Endothelial cell of umbilical vein (primary cell): ENCODE measurements around the gene BSND. TPM values are rescaled to one million over a fixed set of nuclear protein-coding genes. Genes with fewer than 3 reads are reported as not detected.

Experiments
- BruUV-seq: library from RNA; stranded (reverse); fragments of 400-500 nt; replicated peaks from 2 replicates; lab custom pipeline; 2021; lab: Mats Ljungman, UMichigan
- CTCF ChIA-PET: fragments of 300-600, 350-600 bp; sonication (Branson Sonifier 250); formaldehyde crosslinking; loops from one replicate; lab custom pipeline; 2021; ENCODE audit warnings: antibody characterized with exemption, inconsistent platforms; lab: Charles Lee
- POLR2A ChIA-PET: fragments of 300-600, 350-600 bp; sonication (Branson Sonifier 250); formaldehyde crosslinking; loops from one replicate; lab custom pipeline; 2021; ENCODE audit warnings: antibody characterized with exemption, inconsistent platforms; lab: Charles Lee
- DNase-seq: peaks from one replicate; pipeline ENCODE4 v3.0.0-alpha.2; 2011; ENCODE audit warnings: low read depth, low spot score
- FAIRE-seq: peaks from 2 replicates; lab custom pipeline; 2011; peaks lifted over from hg19 to GRCh38; lab: Jason Lieb, UNC
- H2AFZ ChIP-seq: 2 replicates; pipeline ENCODE4 v1.6.0; 2012; ENCODE audit warnings: low read depth, low read length, control low read depth, inconsistent platforms
- H3K27ac ChIP-seq: 2 replicates; pipeline ENCODE4 v1.5.1; 2011; ENCODE audit warnings: low read depth, mild to moderate bottlenecking, control low read depth, low read length, moderate library complexity; ENCODE audit not compliant: insufficient read depth
- H3K27me3 ChIP-seq, 2 experiments: 2 replicates each; pipeline versions ENCODE4 v1.6.0 to v1.6.1; 2011; ENCODE audit warnings: low read length in 2 of 2, mixed read lengths in 1 of 2; ENCODE audit not compliant: control insufficient read depth in 2 of 2, insufficient read depth in 2 of 2
- H3K36me3 ChIP-seq, 2 experiments: 2 replicates in 1 of 2; 3 replicates in 1 of 2; pipeline ENCODE4 v1.5.1; 2011; ENCODE audit warnings: low read length in 2 of 2, mild to moderate bottlenecking in 1 of 2, moderate library complexity in 1 of 2; ENCODE audit not compliant: control insufficient read depth in 2 of 2, insufficient read depth in 2 of 2; ENCODE audit errors: extremely low read depth in 1 of 2
- H3K4me1 ChIP-seq: 3 replicates; pipeline ENCODE4 v1.5.1; 2011; ENCODE audit warnings: mild to moderate bottlenecking, low read length; ENCODE audit not compliant: control insufficient read depth, insufficient read depth; ENCODE audit errors: extremely low read depth
- H3K4me2 ChIP-seq: 2 replicates; pipeline ENCODE4 v1.6.1; 2011; ENCODE audit warnings: low read length, control low read depth, mixed read lengths; ENCODE audit not compliant: insufficient read depth
- H3K4me3 ChIP-seq, 3 experiments: fragments of 200-600 bp in 1 of 3; sonication (generic), shearing (Covaris generic) in 1 of 3; replicated peaks in 1 of 3; 2 replicates each; pipeline ENCODE4 v1.5.1; 2011 to 2016; ENCODE audit warnings: control low read depth in 3 of 3, low read length in 3 of 3, mild to moderate bottlenecking in 2 of 3, inconsistent platforms in 1 of 3, low read depth in 1 of 3, moderate library complexity in 1 of 3; ENCODE audit not compliant: insufficient read depth in 1 of 3
- H3K79me2 ChIP-seq: 2 replicates; pipeline ENCODE4 v1.6.0; 2012; ENCODE audit warnings: low read length, inconsistent platforms; ENCODE audit not compliant: control insufficient read depth, insufficient read depth
- H3K9ac ChIP-seq: replicated peaks from 2 replicates; pipeline ENCODE3; 2011; ENCODE audit warnings: low read length, control low read depth; ENCODE audit not compliant: insufficient read depth; ENCODE audit errors: extremely low read depth
- H3K9me1 ChIP-seq: replicated peaks from 3 replicates; pipeline ENCODE4 v1.6.0; 2011; ENCODE audit warnings: mild to moderate bottlenecking, low read length; ENCODE audit not compliant: control insufficient read depth, insufficient read depth; ENCODE audit errors: extremely low read depth
- H3K9me3 ChIP-seq: replicated peaks from 2 replicates; pipeline ENCODE4 v1.5.1; 2012; ENCODE audit warnings: low read length, inconsistent platforms; ENCODE audit not compliant: control insufficient read depth, insufficient read depth
- H4K20me1 ChIP-seq: replicated peaks from 2 replicates; pipeline ENCODE3; 2011; ENCODE audit warnings: mild to moderate bottlenecking, low read length; ENCODE audit not compliant: control insufficient read depth, insufficient read depth; ENCODE audit errors: extremely low read depth
- EZH2 ChIP-seq: IDR thresholded peaks from 2 replicates; pipeline ENCODE4 v1.6.1; 2012; ENCODE audit warnings: borderline replicate concordance, low read depth, mild to moderate bottlenecking, moderate library complexity, low read length, inconsistent platforms; ENCODE audit not compliant: severe bottlenecking
- FOS ChIP-seq: IDR thresholded peaks from 2 replicates; pipeline ENCODE4 v1.6.1; 2011; ENCODE audit warnings: mild to moderate bottlenecking, low read length, moderate library complexity, borderline replicate concordance; ENCODE audit not compliant: insufficient read depth
- GATA2 ChIP-seq: IDR thresholded peaks from 2 replicates; pipeline ENCODE4 v1.7.0; 2011; ENCODE audit warnings: low read depth, mild to moderate bottlenecking, moderate library complexity, mixed read lengths, low read length; ENCODE audit not compliant: insufficient read length, insufficient read depth
- JUN ChIP-seq: IDR thresholded peaks from 2 replicates; pipeline ENCODE4 v1.6.1; 2011; ENCODE audit warnings: borderline replicate concordance, low read depth; ENCODE audit not compliant: insufficient read length, insufficient read depth
- MAX ChIP-seq: IDR thresholded peaks from 2 replicates; pipeline ENCODE4 v1.6.1; 2011; ENCODE audit not compliant: insufficient read depth, insufficient read length
- MYC ChIP-seq: IDR thresholded peaks from one replicate; pipeline ENCODE4 v1.6.1; 2011; ENCODE audit warnings: mild to moderate bottlenecking, low read depth, low read length
- POLR2A ChIP-seq: IDR thresholded peaks from 2 replicates; pipeline ENCODE4 v1.6.1; 2012; ENCODE audit warnings: low read depth, mild to moderate bottlenecking, control low read depth, low read length
- POLR2AphosphoS5 ChIP-seq: IDR thresholded peaks from 2 replicates; pipeline ENCODE4 v1.6.1; 2012; ENCODE audit warnings: low read depth, mild to moderate bottlenecking, control low read depth, low read length, moderate library complexity; ENCODE audit not compliant: insufficient read depth
- dilution Hi-C: fragments of 300-500 bp; cut with MboI; formaldehyde crosslinking; loops from one replicate; pipeline ENCODE4 v1.15.0; 2019; ENCODE audit warnings: low sequenced_read_pairs; ENCODE audit not compliant: extremely low pct_ligation_motif_present
- intact Hi-C: fragments of 100-400 bp; cut with micrococcal nuclease; formaldehyde crosslinking; loops from one replicate; pipeline ENCODE4 v1.10.0; 2022
- polyA plus RNA-seq, 4 experiments: library from polyadenylated mRNA; depleted of rRNA in 3 of 4; stranded (reverse) in 3 of 4; unstranded in 1 of 4; fragments of >200 nt; gene quantifications; 2 replicates each; pipeline versions ENCODE4 v1.2.1 to v1.2.3, GENCODE V29; 2011 to 2012; ENCODE audit warnings: missing spikeins in 1 of 4
- total RNA-seq: library from RNA; stranded (reverse); gene quantifications from 2 replicates; pipeline ENCODE4 v1.2.3, GENCODE V29; 2021
- TF ChIP-seq, protein P1 (sequence below), 2 donors: IDR thresholded peaks; 1 replicate in 1 of 2; 2 replicates in 1 of 2; pipeline ENCODE4 v1.5.1; 2011; ENCODE audit warnings: low read length in 2 of 2, mild to moderate bottlenecking in 2 of 2, moderate library complexity in 2 of 2, control low read depth in 1 of 2, inconsistent platforms in 1 of 2, low read depth in 1 of 2; ENCODE audit not compliant: insufficient read depth in 1 of 2; ENCODE audit errors: extremely low read depth in 1 of 2

The BSND gene
- total and polyA plus RNA-seq, 2 donors (not counting 3 experiments of a cell fraction or from before 2014, with no cell fraction given), result not detected

DNA sequence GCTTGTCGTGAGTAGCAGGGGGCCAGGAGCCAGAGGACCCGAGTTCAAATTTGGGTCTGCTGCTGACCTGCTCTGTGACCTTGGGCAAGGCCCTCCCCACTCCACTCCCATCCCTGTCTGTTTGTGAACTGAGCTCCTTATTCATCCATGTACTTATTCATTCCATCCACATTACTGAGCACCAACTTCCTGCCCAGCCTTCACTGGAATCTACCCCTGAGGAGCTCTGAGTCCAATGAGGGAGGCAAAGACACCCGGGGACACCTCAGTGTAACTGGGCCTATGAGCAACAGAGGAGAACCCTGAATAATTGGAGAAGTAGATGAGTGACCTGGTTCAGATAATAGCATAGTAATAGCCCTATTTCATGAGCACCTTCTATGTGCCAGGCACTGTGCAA lies 8.9 kb downstream of the BSND start:
- no peak for TF ChIP-seq GATA2
- Histone ChIP-seq H3K36me3 (no peaks in the 10 kb centered on the region), H3K4me1 (no peaks in the 10 kb centered on the region), H3K4me2 (no peak overlapping the region), H2AFZ (no peak overlapping the region), H3K9ac (no peak overlapping the region), H3K9me3 (no peaks in the 10 kb centered on the region), H4K20me1 (no peaks in the 10 kb centered on the region), H3K27me3 (no peaks in the 10 kb centered on the region), H3K4me3 (no peak overlapping the region), H3K27ac (no peak overlapping the region), H3K79me2 (no peaks in the 10 kb centered on the region), H3K9me1 (no peaks in the 10 kb centered on the region)
- intact Hi-C loops (no loop called here), dilution Hi-C loops (loop anchor here (10.0 kb wide), 1 partner anchor 73 kb away; no protein-coding TSS in a partner anchor)
- no TSS peak for BruUV-seq
- POLR2A ChIA-PET, result no interaction called here
- CTCF ChIA-PET, result interaction anchor here (1.2 to 3.1 kb wide), 5 partner anchors 9 to 62 kb away, joined by 5 to 18 read pairs (median 9); no protein-coding TSS in a partner anchor
- FAIRE-seq (no peak), DNase-seq (no peak)

DNA sequence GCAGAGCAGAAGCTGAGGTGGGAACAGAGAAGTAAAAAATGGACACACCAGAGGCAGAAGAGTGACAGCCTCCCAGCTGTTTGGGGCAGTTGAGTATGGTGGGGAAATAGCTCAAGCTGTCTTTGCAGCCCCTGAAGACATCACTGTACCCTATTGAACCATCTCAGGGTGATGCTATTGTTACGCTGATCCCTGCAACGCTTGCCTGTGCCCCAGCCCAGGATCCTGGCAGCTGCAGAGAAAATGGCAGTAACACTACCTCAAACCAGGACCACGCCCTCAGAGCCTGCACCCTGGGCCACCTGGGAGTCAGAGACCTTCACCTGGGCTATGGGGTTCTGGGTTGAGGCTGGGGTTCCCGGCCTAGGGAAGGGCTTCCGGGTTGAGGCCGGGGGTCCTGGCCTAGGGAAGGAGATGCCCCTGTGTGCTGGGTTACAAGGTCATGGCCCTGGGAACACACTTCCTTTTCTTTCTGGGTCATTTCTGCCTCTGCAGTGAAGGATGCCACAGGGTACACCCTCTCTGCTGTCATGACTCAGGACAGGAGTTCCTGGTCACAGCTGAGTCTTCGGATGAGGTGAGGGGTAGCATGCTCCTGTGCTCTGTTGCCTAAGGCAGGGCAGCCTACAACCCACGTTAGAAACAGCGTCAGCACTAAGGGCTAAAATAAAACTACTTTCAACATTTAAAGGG lies 11.6 kb downstream of the BSND start:
- no peak overlapping the region for H3K4me2 ChIP-seq
- H3K36me3 ChIP-seq, result no peaks in the 10 kb centered on the region
- H3K9me3 ChIP-seq, result no peaks in the 10 kb centered on the region
- H3K79me2 ChIP-seq, result no peaks in the 10 kb centered on the region
- ChIA-PET POLR2A (no interaction called here), CTCF (interaction anchor here (0.7 kb wide), 1 partner anchor 12 kb away, joined by 3 read pairs; no protein-coding TSS in a partner anchor)
- no peak overlapping the region for H3K27ac ChIP-seq
- no peaks in the 10 kb centered on the region for H3K4me1 ChIP-seq
- no TSS peak for BruUV-seq
- no peak overlapping the region for H3K4me3 ChIP-seq
- intact Hi-C loops, result no loop called here
- no peaks in the 10 kb centered on the region for H3K9me1 ChIP-seq
- H3K27me3 ChIP-seq, result peaks cover 1 to 9% of the 10 kb centered on the region in 2 experiments
- no peaks in the 10 kb centered on the region for H4K20me1 ChIP-seq
- dilution Hi-C loops, result no loop called here
- no peak for DNase-seq
- no peak overlapping the region for H2AFZ ChIP-seq
- FAIRE-seq, result no peak
- TF ChIP-seq GATA2 (no peak), EZH2 (no peak), JUN (no peak), POLR2AphosphoS5 (no peak), FOS (no peak), MYC (no peak), POLR2A (no peak), MAX (no peak)
- TF ChIP-seq, protein P1, sequence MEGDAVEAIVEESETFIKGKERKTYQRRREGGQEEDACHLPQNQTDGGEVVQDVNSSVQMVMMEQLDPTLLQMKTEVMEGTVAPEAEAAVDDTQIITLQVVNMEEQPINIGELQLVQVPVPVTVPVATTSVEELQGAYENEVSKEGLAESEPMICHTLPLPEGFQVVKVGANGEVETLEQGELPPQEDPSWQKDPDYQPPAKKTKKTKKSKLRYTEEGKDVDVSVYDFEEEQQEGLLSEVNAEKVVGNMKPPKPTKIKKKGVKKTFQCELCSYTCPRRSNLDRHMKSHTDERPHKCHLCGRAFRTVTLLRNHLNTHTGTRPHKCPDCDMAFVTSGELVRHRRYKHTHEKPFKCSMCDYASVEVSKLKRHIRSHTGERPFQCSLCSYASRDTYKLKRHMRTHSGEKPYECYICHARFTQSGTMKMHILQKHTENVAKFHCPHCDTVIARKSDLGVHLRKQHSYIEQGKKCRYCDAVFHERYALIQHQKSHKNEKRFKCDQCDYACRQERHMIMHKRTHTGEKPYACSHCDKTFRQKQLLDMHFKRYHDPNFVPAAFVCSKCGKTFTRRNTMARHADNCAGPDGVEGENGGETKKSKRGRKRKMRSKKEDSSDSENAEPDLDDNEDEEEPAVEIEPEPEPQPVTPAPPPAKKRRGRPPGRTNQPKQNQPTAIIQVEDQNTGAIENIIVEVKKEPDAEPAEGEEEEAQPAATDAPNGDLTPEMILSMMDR (IDR thresholded peaks at IDR 0.05; ENCODE audit: extremely low read depth in 1 of 2, insufficient read depth in 1 of 2, low read depth in 1 of 2, low read length in 2 of 2), result no peak
- no peak overlapping the region for H3K9ac ChIP-seq
